AG04449 (cell line): ENCODE data around the gene COX18.
A peak's percentile ranks its signal among the peaks of the same experiment; 100 is the strongest.

Source experiments
- CTCF ChIA-PET: fragments of 350-600 bp; formaldehyde crosslinking; extraction: SDS; loops from one replicate; lab custom pipeline; 2021; ENCODE audit warnings: antibody characterized with exemption; lab: Yijun Ruan, JAX
- POLR2A ChIA-PET: fragments of 400-600, 350-600 bp; formaldehyde crosslinking; extraction: SDS; loops from one replicate; lab custom pipeline; 2020; ENCODE audit warnings: antibody characterized with exemption, inconsistent platforms; lab: Yijun Ruan, JAX
- DNase-seq: peaks from one replicate; pipeline ENCODE4 v3.0.0-alpha.2; 2010; ENCODE audit warnings: low read depth, low spot score
- H3K4me3 ChIP-seq: 2 replicates; pipeline ENCODE4 v1.5.1; 2011; ENCODE audit warnings: low read depth, mild to moderate bottlenecking, control low read depth, low read length
- CTCF ChIP-seq: IDR thresholded peaks from one replicate; pipeline ENCODE4 v1.5.1; 2011; ENCODE audit warnings: mild to moderate bottlenecking, moderate library complexity, low read length, control low read depth, inconsistent platforms; ENCODE audit not compliant: insufficient read depth; ENCODE audit errors: missing control alignments

The COX18 gene

DNA sequence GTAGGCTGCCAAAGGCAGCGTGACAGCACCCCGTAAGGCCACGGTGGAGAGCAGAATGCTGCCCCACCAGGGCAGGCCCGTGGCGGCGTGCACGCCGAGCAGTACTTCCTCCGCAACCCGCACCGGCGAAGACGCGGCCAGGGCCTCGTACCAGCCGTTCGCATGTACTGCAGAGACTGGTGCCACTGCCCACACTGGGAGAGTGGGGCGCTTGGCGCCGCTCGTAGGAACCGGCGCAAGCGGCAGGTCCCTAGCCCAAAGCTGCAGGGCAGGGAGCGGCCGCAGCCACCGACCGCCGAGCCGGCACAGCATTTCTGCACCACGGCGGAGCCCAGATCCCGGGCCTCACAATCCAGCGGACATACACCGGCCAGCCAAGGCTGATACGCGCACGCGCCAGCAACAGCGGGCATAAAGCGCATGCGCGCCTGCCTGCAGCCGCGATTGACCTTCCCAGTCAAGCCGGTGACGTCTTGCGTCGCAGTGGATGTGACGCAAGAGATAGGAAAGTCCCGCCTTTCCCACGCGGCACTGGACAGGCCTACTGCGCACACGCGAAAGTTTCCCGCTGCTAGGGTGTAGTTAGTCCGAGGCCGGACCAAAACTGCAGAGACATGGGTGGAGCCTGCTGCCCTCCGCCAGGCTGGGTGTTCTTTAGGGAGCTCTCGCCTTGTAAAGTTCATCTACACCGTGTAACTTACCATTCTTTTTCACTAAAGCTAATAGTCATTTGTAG, at the start of gene COX18:
Gene COX18, minus strand, starts transcription at position 379 of the 736 bp plus-strand sequence. Its CDS starts 67 bp downstream, at position 312.
- ChIA-PET CTCF (interaction anchor here (0.9 to 2.3 kb wide), 3 partner anchors 188 to 242 kb away, joined by 3 to 14 read pairs (median 3); no protein-coding TSS in a partner anchor), POLR2A (interaction anchor here (0.9 kb wide), 1 partner anchor 189 kb away, joined by 3 read pairs; the partner anchor contains the start of gene ANKRD17)
- H3K4me3 ChIP-seq, result peak within 1 kb of the TSS; percentile 76
- TF ChIP-seq CTCF, result no peak
- DNase-seq, result peak; percentile 93

DNA sequence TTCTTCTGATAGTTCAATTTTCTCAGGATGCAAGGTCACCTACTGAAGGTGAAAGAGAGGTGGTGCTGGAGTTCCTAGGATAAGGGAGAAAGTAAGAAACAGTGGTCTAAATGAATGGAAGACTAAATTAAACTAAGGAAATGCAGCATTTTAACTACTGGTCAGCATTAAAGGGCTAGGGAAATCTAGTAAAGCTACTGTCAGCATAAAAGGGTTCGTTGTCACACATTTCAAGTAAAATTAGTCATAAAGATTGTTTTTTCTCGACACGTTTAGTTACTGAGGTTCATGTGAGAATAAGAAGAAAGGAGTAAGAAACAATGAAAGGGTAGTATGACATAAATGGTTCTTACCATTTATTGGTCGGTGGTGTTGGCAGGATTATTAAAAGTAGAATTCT, 40.0 kb upstream of the COX18 start:
- H3K4me3 ChIP-seq, result no peak overlapping the region
- CTCF ChIA-PET, result no interaction called here

DNA sequence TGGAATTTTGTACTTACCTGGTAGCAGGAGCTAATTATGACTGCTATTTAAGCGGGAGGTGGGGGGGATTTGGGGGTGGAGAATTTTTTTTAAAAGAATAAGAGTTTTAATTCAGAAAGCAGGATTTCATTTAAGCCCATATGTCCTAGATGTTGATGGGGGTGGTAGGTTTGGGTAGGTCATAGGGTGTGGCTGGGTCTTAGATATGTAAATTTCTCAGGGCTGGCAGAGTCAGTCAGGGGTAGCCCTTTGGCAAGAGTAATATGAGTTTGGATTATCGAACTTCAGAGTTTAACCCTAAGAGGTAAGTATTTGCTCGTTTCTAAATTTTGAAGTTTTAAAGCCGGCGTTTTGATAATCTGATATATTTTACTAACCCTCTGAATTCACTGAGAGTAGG, 35.2 kb upstream of the COX18 start:
- ChIA-PET CTCF (interaction anchor here (0.9 to 2.0 kb wide), 4 partner anchors 9 to 43 kb away, joined by 3 to 8 read pairs (median 4); no protein-coding TSS in a partner anchor), POLR2A (interaction anchor here (0.8 kb wide), 1 partner anchor 154 kb away, joined by 4 read pairs; the partner anchor contains the start of gene ANKRD17)
- TF ChIP-seq CTCF, result no peak
- H3K4me3 ChIP-seq, result no peak overlapping the region
- DNase-seq, result no peak

More for the DNA sequence above, 40.0 kb upstream of the COX18 start:
- TF ChIP-seq CTCF, result no peak
- no peak for DNase-seq
- POLR2A ChIA-PET, result no interaction called here

- TF ChIP-seq CTCF, result no peak
- no peak overlapping the region for H3K4me3 ChIP-seq
- ChIA-PET POLR2A (interaction anchor here (0.8 kb wide), 1 partner anchor 155 kb away, joined by 4 read pairs; the partner anchor contains the start of gene ANKRD17), CTCF (interaction anchor here (0.9 to 2.0 kb wide), 5 partner anchors 10 to 154 kb away, joined by 3 to 8 read pairs (median 3); no protein-coding TSS in a partner anchor)
- DNase-seq, result no peak
These were observed 34.4 kb upstream of the COX18 start for GRCh38 chr4:73103799-73104503.

DNA sequence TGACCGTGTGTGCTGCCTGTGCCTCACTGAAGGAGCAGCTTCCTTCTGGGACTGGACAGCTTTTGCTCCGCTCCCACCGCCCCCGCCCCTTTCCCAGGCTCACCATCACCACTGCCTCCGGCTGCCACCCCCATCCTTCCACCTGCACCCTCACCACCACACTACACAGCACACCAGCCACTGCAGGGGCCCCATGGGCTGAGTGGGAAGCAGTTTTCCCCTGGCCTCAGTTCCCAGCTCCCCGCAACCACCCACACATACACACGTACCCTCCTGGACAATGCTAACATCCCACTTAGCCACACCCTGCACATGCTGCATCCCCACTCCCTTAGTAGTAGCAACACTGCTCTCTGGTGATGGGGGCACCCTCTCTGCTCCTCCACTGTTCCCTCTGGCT, 29.6 kb upstream of the COX18 start:
- no peak for DNase-seq
- ChIA-PET POLR2A (no interaction called here), CTCF (interaction anchor here (1.3 kb wide), 1 partner anchor 45 kb away, joined by 3 read pairs; no protein-coding TSS in a partner anchor)
- no peak for TF ChIP-seq CTCF
- no peak overlapping the region for H3K4me3 ChIP-seq
